Prostate gland (tissue), 2 donors: Measurements from ENCODE around the gene STEAP2. TPM values are rescaled to one million over a fixed set of nuclear protein-coding genes. Genes with fewer than 3 reads are reported as not detected.

Experiments
- DNase-seq: peaks from one replicate; pipeline ENCODE4 v3.0.0-alpha.2; 2019; ENCODE audit warnings: low spot score
- H3K27ac ChIP-seq, 2 donors: fragments of 200-600 bp; sonication (generic); 2 replicates each; pipeline ENCODE4 v1.5.1; 2017 to 2019
- H3K27me3 ChIP-seq: fragments of 200-600 bp; sonication (generic); replicated peaks from 2 replicates; pipeline ENCODE4 v1.5.1; 2019; ENCODE audit not compliant: insufficient read depth
- H3K36me3 ChIP-seq, 2 donors: fragments of 200-600 bp; sonication (generic); 1 replicate in 1 of 2; 2 replicates in 1 of 2; pipeline versions ENCODE4 v1.5.1 to v1.8.1; 2017 to 2019
- H3K4me1 ChIP-seq: fragments of 200-600 bp; sonication (generic); replicated peaks from 2 replicates; pipeline ENCODE4 v1.5.1; 2019
- H3K4me3 ChIP-seq, 2 donors: fragments of 200-600 bp; sonication (generic); 2 replicates each; pipeline ENCODE4 v1.5.1; 2017 to 2019
- H3K9me3 ChIP-seq: fragments of 200-600 bp; sonication (generic); 2 replicates; pipeline ENCODE4 v1.5.1; 2017
- POLR2A ChIP-seq: fragments of 450-650 bp; IDR thresholded peaks from one replicate; pipeline ENCODE4 v1.6.1; 2016; ENCODE audit warnings: antibody characterized with exemption, mild to moderate bottlenecking
- POLR2AphosphoS5 ChIP-seq: sonication (generic); formaldehyde crosslinking; IDR thresholded peaks from one replicate; pipeline ENCODE4 v1.6.1; 2017; ENCODE audit warnings: antibody characterized with exemption
- WGBS: methylation state at CpG from one replicate; pipeline ENCODE4 v1.1.5; 2018; 5-methylcytosine and 5-hydroxymethylcytosine counted together
- intact Hi-C: fragments of 100-400 bp; cut with DNase I; formaldehyde crosslinking; loops from one replicate; pipeline ENCODE4 v1.14.2; 2022
- total RNA-seq, 2 donors: library from RNA; depleted of rRNA; stranded (reverse); fragments of >200 nt; gene quantifications; one replicate each; pipeline ENCODE4 v1.1.0, GENCODE V29; 2016
- TF ChIP-seq, protein P1 (sequence below), 4 experiments: fragments of 200-600 bp in 2 of 4; fragments of 450-650 bp in 2 of 4; sonication (generic) in 2 of 4; IDR thresholded peaks; 1 replicate in 3 of 4; 2 replicates in 1 of 4; pipeline ENCODE4 v1.5.1; 2016 to 2019; ENCODE audit warnings: antibody characterized with exemption in 4 of 4, mild to moderate bottlenecking in 2 of 4, moderate library complexity in 2 of 4

The STEAP2 gene
- total RNA-seq, 2 donors from 2014 or later: 167 to 555 TPM

DNA sequence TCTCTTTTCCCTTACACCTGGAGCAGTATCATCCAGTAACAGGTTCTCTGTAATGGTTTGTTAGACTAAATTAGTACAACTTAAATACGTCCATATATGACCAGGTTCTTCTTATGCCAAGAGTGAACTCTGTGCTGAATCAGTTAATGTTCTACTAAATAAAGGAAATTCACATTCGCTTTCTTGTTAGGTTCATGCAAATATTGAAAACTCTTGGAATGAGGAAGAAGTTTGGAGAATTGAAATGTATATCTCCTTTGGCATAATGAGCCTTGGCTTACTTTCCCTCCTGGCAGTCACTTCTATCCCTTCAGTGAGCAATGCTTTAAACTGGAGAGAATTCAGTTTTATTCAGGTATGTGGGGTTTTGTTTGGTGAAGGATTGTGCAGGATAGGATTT is 18.1 kb downstream of the STEAP2 start:
- DNase-seq: no peak
- no peak for TF ChIP-seq POLR2A
- no peak for TF ChIP-seq POLR2AphosphoS5
- TF ChIP-seq, protein P1, sequence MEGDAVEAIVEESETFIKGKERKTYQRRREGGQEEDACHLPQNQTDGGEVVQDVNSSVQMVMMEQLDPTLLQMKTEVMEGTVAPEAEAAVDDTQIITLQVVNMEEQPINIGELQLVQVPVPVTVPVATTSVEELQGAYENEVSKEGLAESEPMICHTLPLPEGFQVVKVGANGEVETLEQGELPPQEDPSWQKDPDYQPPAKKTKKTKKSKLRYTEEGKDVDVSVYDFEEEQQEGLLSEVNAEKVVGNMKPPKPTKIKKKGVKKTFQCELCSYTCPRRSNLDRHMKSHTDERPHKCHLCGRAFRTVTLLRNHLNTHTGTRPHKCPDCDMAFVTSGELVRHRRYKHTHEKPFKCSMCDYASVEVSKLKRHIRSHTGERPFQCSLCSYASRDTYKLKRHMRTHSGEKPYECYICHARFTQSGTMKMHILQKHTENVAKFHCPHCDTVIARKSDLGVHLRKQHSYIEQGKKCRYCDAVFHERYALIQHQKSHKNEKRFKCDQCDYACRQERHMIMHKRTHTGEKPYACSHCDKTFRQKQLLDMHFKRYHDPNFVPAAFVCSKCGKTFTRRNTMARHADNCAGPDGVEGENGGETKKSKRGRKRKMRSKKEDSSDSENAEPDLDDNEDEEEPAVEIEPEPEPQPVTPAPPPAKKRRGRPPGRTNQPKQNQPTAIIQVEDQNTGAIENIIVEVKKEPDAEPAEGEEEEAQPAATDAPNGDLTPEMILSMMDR (IDR thresholded peaks at IDR 0.05): no peak
- 37% methylated on average over 2 of the region's 2 CpGs for WGBS
- Histone ChIP-seq H3K9me3 (no peaks in the 10 kb centered on the region), H3K4me1 (peaks cover 13% of the 10 kb centered on the region), H3K36me3 (no peaks in the 10 kb centered on the region), H3K27me3 (no peaks in the 10 kb centered on the region), H3K27ac (peak overlapping the region; percentile 93 to 99), H3K4me3 (peak overlapping the region in 1 of 2 donors; percentile 9)
- intact Hi-C loops: no loop called here

DNA sequence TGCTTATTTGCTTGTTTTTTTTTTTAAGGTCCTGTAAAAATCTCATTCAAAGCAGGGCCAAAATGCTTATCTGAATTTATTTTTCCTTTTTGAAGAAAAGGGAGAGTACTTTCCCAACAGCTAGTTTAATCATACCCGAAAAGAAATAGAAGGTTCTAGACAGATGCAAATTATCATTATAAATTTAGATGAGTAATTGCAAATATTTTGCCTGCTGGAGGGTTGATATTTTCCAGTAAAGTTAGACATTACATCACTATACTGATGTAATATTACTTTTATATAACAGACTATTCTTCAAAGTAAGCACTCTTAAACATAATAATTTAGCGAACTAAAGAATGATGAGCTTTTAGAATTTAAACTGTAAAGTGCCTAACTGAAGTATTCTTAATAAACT is 19.3 kb downstream of the STEAP2 start:
- Histone ChIP-seq H3K27ac (peak overlapping the region; percentile 93 to 99), H3K36me3 (no peaks in the 10 kb centered on the region), H3K4me3 (peak overlapping the region in 1 of 2 donors; percentile 9), H3K9me3 (no peaks in the 10 kb centered on the region), H3K4me1 (peaks cover 7% of the 10 kb centered on the region), H3K27me3 (no peaks in the 10 kb centered on the region)
- TF ChIP-seq, protein P1 (IDR thresholded peaks at IDR 0.05): no peak
- TF ChIP-seq POLR2A: no peak
- TF ChIP-seq POLR2AphosphoS5: no peak
- no peak for DNase-seq
- 73% methylated on average over 2 of the region's 2 CpGs for WGBS
- intact Hi-C loops: no loop called here

DNA sequence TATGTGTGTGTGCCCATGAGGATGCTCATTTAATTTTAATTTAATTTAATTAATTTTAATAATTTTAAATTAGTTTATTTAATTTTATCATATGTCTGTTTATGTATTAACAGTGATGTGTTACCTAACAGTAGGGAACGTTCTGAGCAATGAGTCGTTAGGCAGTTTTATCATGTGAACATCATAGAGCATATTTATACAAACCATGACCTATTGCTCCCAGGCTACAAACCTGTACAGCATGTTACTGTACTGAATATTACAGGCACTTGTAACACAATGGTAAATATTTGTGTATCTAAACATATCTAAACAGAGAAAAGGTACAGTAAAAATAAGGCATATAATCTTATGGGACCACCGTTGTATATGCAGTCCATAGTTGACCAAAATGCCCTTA is 19.8 kb downstream of the STEAP2 start:
- TF ChIP-seq, protein P1 (IDR thresholded peaks at IDR 0.05): no peak
- TF ChIP-seq POLR2AphosphoS5 (peak; percentile 44), POLR2A (no peak)
- Histone ChIP-seq H3K27me3 (no peaks in the 10 kb centered on the region), H3K36me3 (no peaks in the 10 kb centered on the region), H3K4me1 (peaks cover 7% of the 10 kb centered on the region), H3K27ac (peak overlapping the region; percentile 93 to 99), H3K4me3 (peak overlapping the region in 1 of 2 donors; percentile 9), H3K9me3 (no peaks in the 10 kb centered on the region)
- 58% methylated on average over 3 of the region's 3 CpGs for WGBS
- no peak for DNase-seq
- intact Hi-C loops: no loop called here

DNA sequence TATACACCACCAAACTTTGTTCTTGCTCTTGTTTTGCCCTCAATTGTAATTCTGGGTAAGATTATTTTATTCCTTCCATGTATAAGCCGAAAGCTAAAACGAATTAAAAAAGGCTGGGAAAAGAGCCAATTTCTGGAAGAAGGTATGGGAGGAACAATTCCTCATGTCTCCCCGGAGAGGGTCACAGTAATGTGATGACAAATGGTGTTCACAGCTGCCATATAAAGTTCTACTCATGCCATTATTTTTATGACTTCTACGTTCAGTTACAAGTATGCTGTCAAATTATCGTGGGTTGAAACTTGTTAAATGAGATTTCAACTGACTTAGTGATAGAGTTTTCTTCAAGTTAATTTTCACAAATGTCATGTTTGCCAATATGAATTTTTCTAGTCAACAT is 20.9 kb downstream of the STEAP2 start:
- Histone ChIP-seq H3K27me3 (no peaks in the 10 kb centered on the region), H3K4me3 (no peak overlapping the region), H3K9me3 (no peaks in the 10 kb centered on the region), H3K36me3 (no peaks in the 10 kb centered on the region), H3K4me1 (peaks cover 7% of the 10 kb centered on the region), H3K27ac (peak overlapping the region; percentile 45 to 99)
- 30% methylated on average over 5 of the region's 5 CpGs for WGBS
- intact Hi-C loops: no loop called here
- DNase-seq: no peak
- TF ChIP-seq POLR2A (no peak), POLR2AphosphoS5 (peak; percentile 17)

DNA sequence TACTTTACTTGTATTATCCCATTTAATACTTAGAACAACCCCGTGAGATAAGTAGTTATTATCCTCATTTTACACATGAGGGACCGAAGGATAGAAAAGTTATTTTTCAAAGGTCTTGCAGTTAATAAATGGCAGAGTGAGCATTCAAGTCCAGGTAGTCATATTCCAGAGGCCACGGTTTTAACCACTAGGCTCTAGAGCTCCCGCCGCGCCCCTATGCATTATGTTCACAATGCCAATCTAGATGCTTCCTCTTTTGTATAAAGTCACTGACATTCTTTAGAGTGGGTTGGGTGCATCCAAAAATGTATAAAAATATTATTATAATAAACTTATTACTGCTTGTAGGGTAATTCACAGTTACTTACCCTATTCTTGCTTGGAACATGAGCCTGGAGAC is 22.0 kb downstream of the STEAP2 start:
- TF ChIP-seq, protein P1 (IDR thresholded peaks at IDR 0.05): no peak
- no peak for DNase-seq
- WGBS: 96% methylated on average over 6 of the region's 6 CpGs

More for the DNA sequence above, 22.0 kb downstream of the STEAP2 start:
- no peaks in the 10 kb centered on the region for H3K9me3 ChIP-seq
- H3K4me3 ChIP-seq: no peak overlapping the region
- peaks cover 4% of the 10 kb centered on the region for H3K4me1 ChIP-seq
- H3K36me3 ChIP-seq: no peaks in the 10 kb centered on the region
- peak overlapping the region; percentile 8 to 50 for H3K27ac ChIP-seq
- intact Hi-C loops: no loop called here
- no peaks in the 10 kb centered on the region for H3K27me3 ChIP-seq
